Measurements from ENCODE around the gene UBE2O.

- TF ChIP-seq POLR2A (IDR thresholded peaks at IDR 0.05) (no peak), CTCF (IDR thresholded peaks at IDR 0.05 in 4 of 5, conservative IDR thresholded peaks at IDR 0.05 in 1 of 5) (no peak)
These were observed 47.4 kb downstream of the UBE2O start for GRCh38 chr17:76405607-76405966.

All from gastrocnemius medialis (tissue), 4 donors.